ENCODE data around the gene CACNA1E. TPM values are rescaled to one million over a fixed set of nuclear protein-coding genes. Genes with fewer than 3 reads are reported as not detected.

The CACNA1E gene
- total RNA-seq, 4 donors from 2014 or later: 0.03 to 0.05 TPM; not detected in 2

DNA sequence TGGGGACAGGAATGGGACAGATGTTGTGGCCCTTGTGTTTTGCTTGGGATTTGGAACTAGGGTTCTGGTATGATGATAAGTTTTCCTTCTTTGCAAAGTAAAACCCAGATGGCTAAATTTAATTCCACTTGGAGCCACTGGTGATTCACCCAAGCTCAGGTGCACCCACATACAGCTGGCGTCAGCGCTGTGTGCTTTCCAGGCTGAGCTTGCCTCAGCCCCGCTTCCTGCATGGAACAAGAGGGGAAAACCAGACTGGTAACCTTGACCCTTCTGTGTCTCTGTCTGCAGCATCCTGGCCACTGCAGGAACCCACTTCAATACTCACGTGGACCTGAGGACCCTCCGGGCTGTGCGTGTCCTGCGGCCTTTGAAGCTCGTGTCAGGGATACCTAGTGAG is 94.2 kb downstream of the CACNA1E start:
- H3K4me1 ChIP-seq: no peaks in the 10 kb centered on the region
- no peaks in the 10 kb centered on the region for H3K9me3 ChIP-seq
- H3K36me3 ChIP-seq: no peaks in the 10 kb centered on the region
- no peak overlapping the region for H3K27ac ChIP-seq
- no peak overlapping the region for H3K4me3 ChIP-seq
- no peaks in the 10 kb centered on the region for H3K27me3 ChIP-seq
- intact Hi-C loops (cut with DNase I; ENCODE audit: low total_unique reads): no loop called here
- DNase-seq (no peak), ATAC-seq (no peak)
- in situ Hi-C loops (cut with MboI; ENCODE audit: low sequenced_read_pairs in 4 of 4): no loop called here
- TF ChIP-seq, protein P1, sequence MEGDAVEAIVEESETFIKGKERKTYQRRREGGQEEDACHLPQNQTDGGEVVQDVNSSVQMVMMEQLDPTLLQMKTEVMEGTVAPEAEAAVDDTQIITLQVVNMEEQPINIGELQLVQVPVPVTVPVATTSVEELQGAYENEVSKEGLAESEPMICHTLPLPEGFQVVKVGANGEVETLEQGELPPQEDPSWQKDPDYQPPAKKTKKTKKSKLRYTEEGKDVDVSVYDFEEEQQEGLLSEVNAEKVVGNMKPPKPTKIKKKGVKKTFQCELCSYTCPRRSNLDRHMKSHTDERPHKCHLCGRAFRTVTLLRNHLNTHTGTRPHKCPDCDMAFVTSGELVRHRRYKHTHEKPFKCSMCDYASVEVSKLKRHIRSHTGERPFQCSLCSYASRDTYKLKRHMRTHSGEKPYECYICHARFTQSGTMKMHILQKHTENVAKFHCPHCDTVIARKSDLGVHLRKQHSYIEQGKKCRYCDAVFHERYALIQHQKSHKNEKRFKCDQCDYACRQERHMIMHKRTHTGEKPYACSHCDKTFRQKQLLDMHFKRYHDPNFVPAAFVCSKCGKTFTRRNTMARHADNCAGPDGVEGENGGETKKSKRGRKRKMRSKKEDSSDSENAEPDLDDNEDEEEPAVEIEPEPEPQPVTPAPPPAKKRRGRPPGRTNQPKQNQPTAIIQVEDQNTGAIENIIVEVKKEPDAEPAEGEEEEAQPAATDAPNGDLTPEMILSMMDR (IDR thresholded peaks at IDR 0.05 in 4 of 5, conservative IDR thresholded peaks at IDR 0.05 in 1 of 5): no peak
- TF ChIP-seq POLR2A (IDR thresholded peaks at IDR 0.05): no peak

GRCh38 chr1:181583598-181583997 is 100.3 kb downstream of the CACNA1E start:
- in situ Hi-C loops (cut with MboI; ENCODE audit: low sequenced_read_pairs in 4 of 4): no loop called here

GRCh38 chr1:181587870-181588438 is 104.6 kb downstream of the CACNA1E start:
- no peak overlapping the region for H3K27ac ChIP-seq
- H3K27me3 ChIP-seq: no peaks in the 10 kb centered on the region
- no peak for DNase-seq
- H3K9me3 ChIP-seq: no peaks in the 10 kb centered on the region
- in situ Hi-C loops (cut with MboI; ENCODE audit: low sequenced_read_pairs in 4 of 4): no loop called here
- intact Hi-C loops (cut with DNase I; ENCODE audit: low total_unique reads): no loop called here
- no peak for ATAC-seq
- no peak for TF ChIP-seq POLR2A (IDR thresholded peaks at IDR 0.05)
- TF ChIP-seq, protein P1 (IDR thresholded peaks at IDR 0.05 in 4 of 5, conservative IDR thresholded peaks at IDR 0.05 in 1 of 5): no peak
- no peaks in the 10 kb centered on the region for H3K4me1 ChIP-seq
- no peak overlapping the region for H3K4me3 ChIP-seq
- no peaks in the 10 kb centered on the region for H3K36me3 ChIP-seq

More at GRCh38 chr1:181583598-181583997, 100.3 kb downstream of the CACNA1E start:
- H3K9me3 ChIP-seq: no peaks in the 10 kb centered on the region
- ATAC-seq (no peak), DNase-seq (no peak)
- no peaks in the 10 kb centered on the region for H3K36me3 ChIP-seq
- intact Hi-C loops (cut with DNase I; ENCODE audit: low total_unique reads): no loop called here
- no peak overlapping the region for H3K4me3 ChIP-seq
- H3K27me3 ChIP-seq: no peaks in the 10 kb centered on the region
- H3K27ac ChIP-seq: no peak overlapping the region
- TF ChIP-seq POLR2A (IDR thresholded peaks at IDR 0.05): no peak
- TF ChIP-seq, protein P1 (IDR thresholded peaks at IDR 0.05 in 4 of 5, conservative IDR thresholded peaks at IDR 0.05 in 1 of 5): no peak
- no peaks in the 10 kb centered on the region for H3K4me1 ChIP-seq

GRCh38 chr1:181588631-181589030 is 105.3 kb downstream of the CACNA1E start:
- in situ Hi-C loops (cut with MboI; ENCODE audit: low sequenced_read_pairs in 4 of 4): no loop called here
- no peak for TF ChIP-seq POLR2A (IDR thresholded peaks at IDR 0.05)
- TF ChIP-seq, protein P1 (IDR thresholded peaks at IDR 0.05 in 4 of 5, conservative IDR thresholded peaks at IDR 0.05 in 1 of 5): no peak
- H3K27me3 ChIP-seq: no peaks in the 10 kb centered on the region
- H3K4me3 ChIP-seq: no peak overlapping the region
- no peaks in the 10 kb centered on the region for H3K36me3 ChIP-seq
- H3K27ac ChIP-seq: no peak overlapping the region
- no peaks in the 10 kb centered on the region for H3K9me3 ChIP-seq
- ATAC-seq: no peak
- no peaks in the 10 kb centered on the region for H3K4me1 ChIP-seq
- intact Hi-C loops (cut with DNase I; ENCODE audit: low total_unique reads): no loop called here
- DNase-seq: no peak

Data from gastrocnemius medialis (tissue), 4 donors.